Measurements from ENCODE around the gene RNF220.

DNA sequence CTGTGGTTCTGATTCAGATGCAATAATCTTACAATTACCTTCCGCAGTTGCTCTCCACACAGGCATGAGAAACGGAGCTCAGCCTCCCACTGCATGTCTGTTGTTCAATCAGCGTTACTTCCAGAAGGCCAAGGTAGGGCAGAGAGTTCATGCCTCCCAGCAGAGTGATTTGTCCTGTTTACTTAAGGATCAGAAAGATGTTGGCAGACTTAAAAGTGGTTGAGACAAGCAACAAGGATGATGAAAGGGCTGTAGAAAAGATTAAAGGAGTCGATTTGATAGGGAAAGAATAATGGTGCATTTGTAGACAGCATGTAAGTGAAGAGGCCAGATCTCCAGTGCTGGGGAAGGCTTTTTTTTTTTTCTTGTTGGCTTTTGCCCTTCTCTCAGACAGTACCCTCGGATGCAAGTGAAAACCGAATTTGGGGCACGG is 296.1 kb downstream of the RNF220 start:
- TF ChIP-seq, protein P1, sequence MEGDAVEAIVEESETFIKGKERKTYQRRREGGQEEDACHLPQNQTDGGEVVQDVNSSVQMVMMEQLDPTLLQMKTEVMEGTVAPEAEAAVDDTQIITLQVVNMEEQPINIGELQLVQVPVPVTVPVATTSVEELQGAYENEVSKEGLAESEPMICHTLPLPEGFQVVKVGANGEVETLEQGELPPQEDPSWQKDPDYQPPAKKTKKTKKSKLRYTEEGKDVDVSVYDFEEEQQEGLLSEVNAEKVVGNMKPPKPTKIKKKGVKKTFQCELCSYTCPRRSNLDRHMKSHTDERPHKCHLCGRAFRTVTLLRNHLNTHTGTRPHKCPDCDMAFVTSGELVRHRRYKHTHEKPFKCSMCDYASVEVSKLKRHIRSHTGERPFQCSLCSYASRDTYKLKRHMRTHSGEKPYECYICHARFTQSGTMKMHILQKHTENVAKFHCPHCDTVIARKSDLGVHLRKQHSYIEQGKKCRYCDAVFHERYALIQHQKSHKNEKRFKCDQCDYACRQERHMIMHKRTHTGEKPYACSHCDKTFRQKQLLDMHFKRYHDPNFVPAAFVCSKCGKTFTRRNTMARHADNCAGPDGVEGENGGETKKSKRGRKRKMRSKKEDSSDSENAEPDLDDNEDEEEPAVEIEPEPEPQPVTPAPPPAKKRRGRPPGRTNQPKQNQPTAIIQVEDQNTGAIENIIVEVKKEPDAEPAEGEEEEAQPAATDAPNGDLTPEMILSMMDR (IDR thresholded peaks at IDR 0.05) = no peak
- TF ChIP-seq, protein P2, sequence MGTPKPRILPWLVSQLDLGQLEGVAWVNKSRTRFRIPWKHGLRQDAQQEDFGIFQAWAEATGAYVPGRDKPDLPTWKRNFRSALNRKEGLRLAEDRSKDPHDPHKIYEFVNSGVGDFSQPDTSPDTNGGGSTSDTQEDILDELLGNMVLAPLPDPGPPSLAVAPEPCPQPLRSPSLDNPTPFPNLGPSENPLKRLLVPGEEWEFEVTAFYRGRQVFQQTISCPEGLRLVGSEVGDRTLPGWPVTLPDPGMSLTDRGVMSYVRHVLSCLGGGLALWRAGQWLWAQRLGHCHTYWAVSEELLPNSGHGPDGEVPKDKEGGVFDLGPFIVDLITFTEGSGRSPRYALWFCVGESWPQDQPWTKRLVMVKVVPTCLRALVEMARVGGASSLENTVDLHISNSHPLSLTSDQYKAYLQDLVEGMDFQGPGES (IDR thresholded peaks at IDR 0.05; ENCODE audit: low read depth, low read length) = no peak
- TF ChIP-seq TAF1 (IDR thresholded peaks at IDR 0.05; ENCODE audit: borderline replicate concordance, low read depth, low read length) (no peak), JUND (IDR thresholded peaks at IDR 0.05) (no peak), EZH2phosphoT487 (IDR thresholded peaks at IDR 0.05; ENCODE audit: borderline replicate concordance, low read depth) (no peak), GABPA (IDR thresholded peaks at IDR 0.05; ENCODE audit: low read depth) (no peak), POLR2AphosphoS5 (IDR thresholded peaks at IDR 0.05; ENCODE audit: low read depth, low read length) (no peak), RFX5 (IDR thresholded peaks at IDR 0.05; ENCODE audit: low read length) (no peak), TCF12 (IDR thresholded peaks at IDR 0.05) (no peak), MXI1 (IDR thresholded peaks at IDR 0.05; ENCODE audit: low read depth, low read length) (no peak), FOXJ3 (CRISPR knock-in tag; IDR thresholded peaks at IDR 0.05) (no peak), EP300 (IDR thresholded peaks at IDR 0.05; ENCODE audit: borderline replicate concordance in 1 of 2, low read depth in 1 of 2, low read length in 1 of 2) (no peak)

Data from SK-N-SH (cell line).